Panc1 (cell line): ENCODE data around the gene OR10S1.
"Not testable (repeated sequence)": the region's sequence is repeated elsewhere in the genome, so short reads cannot be mapped to it uniquely, and the experiment has no call there.

Source experiments
- CTCF ChIP-seq: fragments of 450-650 bp; IDR thresholded peaks from 2 replicates; pipeline ENCODE4 v1.5.1; 2017; ENCODE audit warnings: mild to moderate bottlenecking
- POLR2AphosphoS5 ChIP-seq: IDR thresholded peaks from 2 replicates; pipeline ENCODE4 v1.6.1; 2012; ENCODE audit warnings: mild to moderate bottlenecking, low read depth, low read length, moderate library complexity
- REST ChIP-seq, 2 experiments: IDR thresholded peaks; 2 replicates each; pipeline ENCODE4 v1.6.1; 2011 to 2012; ENCODE audit warnings: low read depth in 2 of 2, control low read depth in 1 of 2, low read length in 1 of 2, mild to moderate bottlenecking in 1 of 2, moderate library complexity in 1 of 2; ENCODE audit not compliant: insufficient read depth in 1 of 2
- SIN3A ChIP-seq: IDR thresholded peaks from 2 replicates; pipeline ENCODE4 v1.6.1; 2012; ENCODE audit warnings: low read depth, mild to moderate bottlenecking, low read length, moderate library complexity, borderline replicate concordance; ENCODE audit not compliant: insufficient read depth
- TCF7L2 ChIP-seq: IDR thresholded peaks from 2 replicates; pipeline ENCODE4 v1.6.1; 2011; ENCODE audit warnings: mild to moderate bottlenecking, low read depth, low read length, inconsistent platforms

GRCh38 chr11:124015837-124016236 is 38.3 kb upstream of the OR10S1 start:
- not testable (repeated sequence) for TF ChIP-seq CTCF; POLR2AphosphoS5; SIN3A; REST (IDR thresholded peaks at IDR 0.05; ENCODE audit: insufficient read depth in 1 of 2, low read depth in 2 of 2, low read length in 1 of 2); TCF7L2
